DOHH2 (cell line): ENCODE measurements around the gene ERG.

Experiments
- H3F3A ChIP-seq: fragments of 200-600 bp; sonication (generic), shearing (Covaris generic); 2 replicates; pipeline ENCODE4 v1.6.0; 2016; ENCODE audit warnings: antibody characterized with exemption, mild to moderate bottlenecking; ENCODE audit not compliant: control insufficient read depth, insufficient read depth
- H3K27ac ChIP-seq: fragments of 200-600 bp; sonication (generic); 2 replicates; pipeline ENCODE4 v1.5.1; 2014; ENCODE audit warnings: low read depth, mild to moderate bottlenecking, low read length, moderate library complexity
- H3K27me3 ChIP-seq: fragments of 200-600 bp; sonication (generic); 2 replicates; pipeline ENCODE4 v1.6.1; 2014; ENCODE audit warnings: mild to moderate bottlenecking, low read length, mixed read lengths; ENCODE audit not compliant: control insufficient read depth
- H3K36me3 ChIP-seq: fragments of 200-600 bp; sonication (generic); 2 replicates; pipeline ENCODE4 v1.6.1; 2014; ENCODE audit warnings: mild to moderate bottlenecking, low read length, moderate library complexity, mixed read lengths; ENCODE audit not compliant: control insufficient read depth
- H3K4me1 ChIP-seq: fragments of 200-600 bp; sonication (generic); 2 replicates; pipeline ENCODE4 v1.6.1; 2014; ENCODE audit warnings: mild to moderate bottlenecking, low read length, mixed read lengths; ENCODE audit not compliant: control insufficient read depth
- H3K4me2 ChIP-seq: fragments of 200-600 bp; sonication (generic); 2 replicates; pipeline ENCODE4 v1.6.0; 2014; ENCODE audit warnings: mild to moderate bottlenecking, low read length, moderate library complexity
- H3K4me3 ChIP-seq: fragments of 200-600 bp; sonication (generic); 2 replicates; pipeline ENCODE4 v1.5.1; 2014; ENCODE audit warnings: mild to moderate bottlenecking, low read length, mixed read lengths
- H3K79me2 ChIP-seq: fragments of 200-600 bp; sonication (generic); 2 replicates; pipeline ENCODE4 v1.6.1; 2014; ENCODE audit warnings: mild to moderate bottlenecking, low read length, mixed read lengths; ENCODE audit not compliant: control insufficient read depth
- H3K9me2 ChIP-seq: fragments of 200-600 bp; sonication (generic); replicated peaks from 2 replicates; pipeline ENCODE4 v1.6.1; 2014; ENCODE audit warnings: mild to moderate bottlenecking, low read length, mixed read lengths; ENCODE audit not compliant: control insufficient read depth
- H3K9me3 ChIP-seq: fragments of 200-600 bp; sonication (generic); 2 replicates; pipeline ENCODE4 v1.6.1; 2014; ENCODE audit warnings: antibody characterized with exemption, low read length, mixed read lengths; ENCODE audit not compliant: control insufficient read depth, insufficient read depth
- H4K20me1 ChIP-seq: fragments of 200-600 bp; sonication (generic); 2 replicates; pipeline ENCODE4 v1.6.0; 2014; ENCODE audit warnings: low read depth, mild to moderate bottlenecking, antibody characterized with exemption, low read length, moderate library complexity; ENCODE audit not compliant: control insufficient read depth, insufficient read depth
- CTCF ChIP-seq: fragments of 200-600 bp; sonication (generic); IDR thresholded peaks from one replicate; pipeline ENCODE4 v1.5.1; 2014; ENCODE audit warnings: antibody characterized with exemption, mild to moderate bottlenecking, low read depth, low read length; ENCODE audit not compliant: poor library complexity, severe bottlenecking
- EZH2phosphoT487 ChIP-seq: fragments of 200-600 bp; sonication (generic); IDR thresholded peaks from 2 replicates; pipeline ENCODE4 v1.6.1; 2017; ENCODE audit warnings: borderline replicate concordance, mild to moderate bottlenecking, antibody characterized with exemption, low read length, moderate library complexity, mixed read lengths

Gene ERG

GRCh38 chr21:38342739-38343138 is 155.5 kb downstream of the ERG start:
- Histone ChIP-seq H3K4me2 (no peak overlapping the region), H3K79me2 (no peaks in the 10 kb centered on the region), H3K36me3 (no peaks in the 10 kb centered on the region), H3K4me3 (no peak overlapping the region), H4K20me1 (no peaks in the 10 kb centered on the region), H3K9me2 (no peaks in the 10 kb centered on the region), H3K27ac (no peak overlapping the region), H3K27me3 (no peaks in the 10 kb centered on the region), H3K4me1 (no peaks in the 10 kb centered on the region), H3K9me3 (no peaks in the 10 kb centered on the region), H3F3A (no peaks in the 10 kb centered on the region)
- TF ChIP-seq CTCF (no peak), EZH2phosphoT487 (no peak)

DNA sequence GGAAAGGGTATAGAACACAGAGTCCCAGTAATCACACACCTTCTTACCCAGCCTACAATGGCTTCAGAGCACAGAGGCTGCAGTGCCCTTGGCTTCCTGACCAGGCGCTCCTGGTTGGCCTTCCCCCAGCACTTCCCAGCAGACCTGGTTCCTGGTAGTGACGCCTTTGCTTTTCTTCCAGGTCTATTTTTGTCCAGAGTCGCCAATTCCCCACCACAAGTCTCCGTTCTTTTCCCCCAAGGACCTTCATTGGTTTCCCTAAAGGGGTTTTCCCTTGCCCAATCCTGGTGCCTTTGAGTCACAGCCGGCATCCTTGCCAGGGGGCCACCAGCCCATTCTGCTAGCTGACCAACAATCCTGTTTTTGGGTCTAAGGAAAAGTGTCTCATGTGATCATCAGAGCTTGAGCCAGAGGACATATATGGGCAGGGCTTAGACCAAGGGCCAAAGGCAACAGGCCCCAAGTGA is 156.7 kb downstream of the ERG start:
- Histone ChIP-seq H3K27me3 (no peaks in the 10 kb centered on the region), H3K36me3 (no peaks in the 10 kb centered on the region), H3K79me2 (no peaks in the 10 kb centered on the region), H3K4me3 (no peak overlapping the region), H3K4me2 (no peak overlapping the region), H3K9me2 (no peaks in the 10 kb centered on the region), H3K9me3 (no peaks in the 10 kb centered on the region), H3K4me1 (no peaks in the 10 kb centered on the region), H3K27ac (no peak overlapping the region), H4K20me1 (no peaks in the 10 kb centered on the region), H3F3A (no peaks in the 10 kb centered on the region)
- TF ChIP-seq EZH2phosphoT487 (no peak), CTCF (no peak)

DNA sequence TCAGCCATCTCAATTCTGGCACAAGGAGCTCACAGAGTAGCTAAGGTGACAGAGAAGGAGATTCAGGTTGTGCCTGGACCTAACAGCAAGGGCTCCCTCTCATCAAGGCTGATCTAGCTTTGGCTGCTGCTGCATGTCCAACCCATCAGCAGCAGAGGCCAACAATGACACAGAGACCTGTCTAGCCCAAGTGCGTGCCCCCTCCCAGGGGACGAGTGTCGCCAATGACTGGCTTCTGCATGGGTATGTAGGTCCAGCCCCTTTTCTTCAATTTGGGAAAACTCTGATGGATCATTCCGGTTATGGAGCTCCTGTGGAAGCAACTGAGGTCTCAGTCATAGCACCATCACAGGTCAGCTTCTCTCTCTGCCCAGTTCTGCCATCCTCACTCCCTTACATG is 158.1 kb downstream of the ERG start:
- no peak for TF ChIP-seq EZH2phosphoT487
- TF ChIP-seq CTCF: no peak
- H3K27me3 ChIP-seq: no peaks in the 10 kb centered on the region
- no peak overlapping the region for H3K4me2 ChIP-seq
- no peaks in the 10 kb centered on the region for H3K9me3 ChIP-seq
- no peak overlapping the region for H3K4me3 ChIP-seq
- H4K20me1 ChIP-seq: no peaks in the 10 kb centered on the region
- H3K36me3 ChIP-seq: no peaks in the 10 kb centered on the region
- H3K79me2 ChIP-seq: no peaks in the 10 kb centered on the region
- no peaks in the 10 kb centered on the region for H3K9me2 ChIP-seq
- H3K4me1 ChIP-seq: no peaks in the 10 kb centered on the region
- H3F3A ChIP-seq: no peaks in the 10 kb centered on the region
- no peak overlapping the region for H3K27ac ChIP-seq

GRCh38 chr21:38337793-38338192 is 160.5 kb downstream of the ERG start:
- TF ChIP-seq CTCF (no peak), EZH2phosphoT487 (no peak)
- H4K20me1 ChIP-seq: no peaks in the 10 kb centered on the region
- H3F3A ChIP-seq: no peaks in the 10 kb centered on the region
- no peaks in the 10 kb centered on the region for H3K79me2 ChIP-seq
- no peaks in the 10 kb centered on the region for H3K36me3 ChIP-seq
- H3K9me2 ChIP-seq: no peaks in the 10 kb centered on the region
- H3K4me2 ChIP-seq: no peak overlapping the region
- no peaks in the 10 kb centered on the region for H3K4me1 ChIP-seq
- no peaks in the 10 kb centered on the region for H3K9me3 ChIP-seq
- no peaks in the 10 kb centered on the region for H3K27me3 ChIP-seq
- H3K4me3 ChIP-seq: no peak overlapping the region
- no peak overlapping the region for H3K27ac ChIP-seq
